ENCODE results near the gene FASTKD1.

GRCh38 chr2:169520896-169521295 lies 52.8 kb downstream of the FASTKD1 start:
- TF ChIP-seq CEBPB (IDR thresholded peaks at IDR 0.05; ENCODE audit: low read depth), result no peak
- TF ChIP-seq POLR2A (IDR thresholded peaks at IDR 0.05; ENCODE audit: borderline replicate concordance, extremely low read depth, insufficient read depth, insufficient read length), result no peak
- TF ChIP-seq ZNF274 (IDR thresholded peaks at IDR 0.05; ENCODE audit: low read depth, low read length), result no peak
- TF ChIP-seq CTCF (IDR thresholded peaks at IDR 0.05 in 2 of 3, conservative IDR thresholded peaks at IDR 0.05 in 1 of 3; ENCODE audit: borderline replicate concordance in 1 of 3, insufficient read depth in 1 of 3, low read depth in 2 of 3, low read length in 2 of 3), result no peak
- no peak for TF ChIP-seq JUND (IDR thresholded peaks at IDR 0.05)
- TF ChIP-seq MAX (IDR thresholded peaks at IDR 0.05), result no peak
- TF ChIP-seq YY1 (IDR thresholded peaks at IDR 0.05; ENCODE audit: extremely low read depth, insufficient replicate concordance, low read depth, low read length), result no peak
- TF ChIP-seq EZH2phosphoT487 (IDR thresholded peaks at IDR 0.05; ENCODE audit: borderline replicate concordance), result no peak
- TF ChIP-seq POLR2AphosphoS5 (IDR thresholded peaks at IDR 0.05; ENCODE audit: low read depth, low read length), result no peak

All from HCT116 (cell line).